Right atrium auricular region (tissue), 2 donors: ENCODE data around the gene FZD7. TPM values are rescaled to one million over a fixed set of nuclear protein-coding genes. Genes with fewer than 3 reads are reported as not detected.

ENCODE experiments used
- DNase-seq: peaks from one replicate; pipeline ENCODE4 v3.0.0-alpha.2; 2019; ENCODE audit warnings: low spot score
- H3K27ac ChIP-seq, 2 donors: fragments of 200-600 bp; sonication (generic); 1 replicate in 1 of 2; 2 replicates in 1 of 2; pipeline ENCODE4 v1.5.1; 2016 to 2019
- H3K27me3 ChIP-seq, 2 donors: fragments of 200-600 bp; sonication (generic); one replicate each; pipeline versions ENCODE4 v1.5.1 to v1.6.0; 2017 to 2019
- H3K36me3 ChIP-seq: fragments of 200-600 bp; sonication (generic); one replicate; pipeline ENCODE4 v1.5.1; 2016
- H3K4me1 ChIP-seq, 2 donors: fragments of 200-600 bp; sonication (generic); one replicate each; pipeline versions ENCODE4 v1.5.1 to v1.6.0; 2017 to 2019
- H3K4me3 ChIP-seq, 2 donors: fragments of 200-600 bp; sonication (generic); 1 replicate in 1 of 2; 2 replicates in 1 of 2; pipeline ENCODE4 v1.5.1; 2017 to 2019; ENCODE audit warnings: mild to moderate bottlenecking in 1 of 2, moderate library complexity in 1 of 2
- H3K9me3 ChIP-seq, 2 donors: fragments of 200-600 bp; sonication (generic); one replicate each; pipeline ENCODE4 v1.5.1; 2019
- CTCF ChIP-seq, 2 donors: fragments of 200-600 bp; sonication (generic); IDR thresholded peaks; one replicate each; pipeline ENCODE4 v1.5.1; 2019; ENCODE audit warnings: antibody characterized with exemption in 2 of 2
- total RNA-seq, 2 donors: library from RNA; depleted of rRNA; stranded (reverse); fragments of >200 nt; gene quantifications; one replicate each; pipeline ENCODE4 v1.1.0, GENCODE V29; 2016

Gene FZD7
- total RNA-seq, 2 donors from 2014 or later = 14.1 to 24.5 TPM

GRCh38 chr2:202025816-202026215 lies 7.8 kb upstream of the FZD7 start:
- H3K27me3 ChIP-seq = no peaks in the 10 kb centered on the region
- H3K4me3 ChIP-seq = no peak overlapping the region
- no peak overlapping the region for H3K27ac ChIP-seq
- H3K9me3 ChIP-seq = no peaks in the 10 kb centered on the region
- no peak for DNase-seq
- peaks cover 0 to 12% of the 10 kb centered on the region in 2 donors for H3K4me1 ChIP-seq
- no peak for TF ChIP-seq CTCF (IDR thresholded peaks at IDR 0.05)
- no peaks in the 10 kb centered on the region for H3K36me3 ChIP-seq

- H3K27ac ChIP-seq = no peak overlapping the region
- H3K4me3 ChIP-seq = no peak overlapping the region
- no peaks in the 10 kb centered on the region for H3K9me3 ChIP-seq
- no peaks in the 10 kb centered on the region for H3K27me3 ChIP-seq
- H3K36me3 ChIP-seq = no peaks in the 10 kb centered on the region
- no peak for DNase-seq
- H3K4me1 ChIP-seq = peaks cover 0 to 12% of the 10 kb centered on the region in 2 donors
- no peak for TF ChIP-seq CTCF (IDR thresholded peaks at IDR 0.05)
Measured at GRCh38 chr2:202026507-202026906, 7.1 kb upstream of the FZD7 start.

- no peak for TF ChIP-seq CTCF (IDR thresholded peaks at IDR 0.05)
- H3K36me3 ChIP-seq = no peaks in the 10 kb centered on the region
- no peaks in the 10 kb centered on the region for H3K9me3 ChIP-seq
- no peak for DNase-seq
- no peak overlapping the region for H3K4me3 ChIP-seq
- peaks cover 0 to 22% of the 10 kb centered on the region in 2 donors for H3K4me1 ChIP-seq
- peak overlapping the region in 1 of 2 donors; percentile 10 for H3K27ac ChIP-seq
- no peaks in the 10 kb centered on the region for H3K27me3 ChIP-seq
Measured at GRCh38 chr2:202030691-202031090, 3.0 kb upstream of the FZD7 start.

GRCh38 chr2:202031246-202031951 lies 2.3 kb upstream of the FZD7 start:
- H3K9me3 ChIP-seq = no peaks in the 10 kb centered on the region
- H3K4me3 ChIP-seq = no peak overlapping the region
- no peak for TF ChIP-seq CTCF (IDR thresholded peaks at IDR 0.05)
- peaks cover 0 to 29% of the 10 kb centered on the region in 2 donors for H3K4me1 ChIP-seq
- H3K27ac ChIP-seq = peak overlapping the region; percentile 8 to 10
- H3K27me3 ChIP-seq = no peaks in the 10 kb centered on the region
- no peaks in the 10 kb centered on the region for H3K36me3 ChIP-seq
- DNase-seq = no peak

- Histone ChIP-seq H3K27ac (peak overlapping the region; percentile 91 to 97), H3K9me3 (no peaks in the 10 kb centered on the region), H3K27me3 (no peaks in the 10 kb centered on the region), H3K4me3 (peak overlapping the region; percentile 63 to 66), H3K36me3 (no peaks in the 10 kb centered on the region), H3K4me1 (peaks cover 0 to 31% of the 10 kb centered on the region in 2 donors)
- DNase-seq = no peak
- no peak for TF ChIP-seq CTCF (IDR thresholded peaks at IDR 0.05)
Measured at GRCh38 chr2:202032846-202033316, 774 bp upstream of the FZD7 start.
